ENCODE measurements around the gene AUTS2. TPM values are rescaled to one million over a fixed set of nuclear protein-coding genes. Genes with fewer than 3 reads are reported as not detected.

The AUTS2 gene
- total and polyA plus RNA-seq, 9 of the 15 experiments (the other 6 are each of a cell fraction or from before 2014, with no cell fraction given), result 0.58 TPM; not detected in 8

DNA sequence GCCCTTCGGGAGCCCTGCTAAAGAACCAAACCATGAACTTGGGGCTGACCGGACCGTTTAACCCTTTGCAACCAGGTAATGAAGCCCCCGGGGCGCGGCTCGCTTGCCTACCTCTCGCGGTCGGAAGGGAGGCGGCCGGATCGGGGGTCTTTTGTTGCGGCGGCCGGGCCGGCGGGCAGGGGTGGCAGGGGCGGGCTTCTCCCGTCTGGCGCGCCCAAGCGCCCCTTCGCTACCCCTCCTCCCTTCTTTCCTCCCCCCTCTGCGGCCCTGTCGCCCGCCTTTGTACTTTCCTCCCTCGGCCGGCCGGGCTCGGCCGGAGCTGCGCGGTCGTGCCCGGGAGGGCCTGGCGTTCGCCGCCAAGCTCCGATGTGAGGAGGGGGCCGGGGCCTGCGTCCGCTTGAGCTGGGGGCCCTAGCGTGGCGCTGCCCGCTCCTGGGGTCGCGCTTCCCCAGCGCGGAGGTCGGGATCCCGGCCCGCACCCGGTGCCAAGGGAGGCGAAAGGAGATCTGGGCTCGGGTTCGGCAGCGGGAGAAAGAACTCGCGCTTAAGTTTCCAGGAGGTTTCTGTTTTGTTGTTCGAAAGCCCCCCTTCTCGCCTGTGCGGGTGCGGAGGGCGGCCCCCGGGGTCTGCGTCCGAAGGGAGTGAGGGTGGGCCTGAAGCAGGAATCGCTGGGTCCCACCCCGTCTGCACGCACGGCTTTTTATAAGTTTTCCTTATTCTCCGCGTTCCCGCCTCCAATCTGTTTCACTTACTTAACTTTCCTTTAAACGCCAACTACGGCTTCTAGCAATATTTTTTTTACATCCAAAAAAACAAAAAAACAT, 1096.9 kb downstream of the AUTS2 start:
- Histone ChIP-seq H3K9ac (ENCODE audit: insufficient read depth in 1 of 2, low read depth in 2 of 2, low read length in 2 of 2) (no peak overlapping the region), H3K9me1 (ENCODE audit: control insufficient read depth, insufficient read depth, low read length) (no peaks in the 10 kb centered on the region), H3K4me3 (no peak overlapping the region), H3K27me3 (ENCODE audit: control insufficient read depth in 2 of 2, insufficient read depth in 2 of 2, low read length in 2 of 2) (peaks cover 4 to 5% of the 10 kb centered on the region in 2 experiments; a peak in 2 of 5 replicates), H3K4me1 (replicated peaks in 1 of 2; ENCODE audit: control insufficient read depth in 2 of 2, insufficient read depth in 2 of 2, low read length in 2 of 2) (peaks cover 0 to 6% of the 10 kb centered on the region in 2 experiments; a peak in 1 of 5 replicates), H3K79me2 (ENCODE audit: control insufficient read depth, insufficient read depth, low read length) (no peaks in the 10 kb centered on the region), H3K4me2 (ENCODE audit: insufficient read depth, low read length) (no peak overlapping the region), H2AFZ (ENCODE audit: low read depth, low read length) (no peak overlapping the region), H3K9me3 (replicated peaks; ENCODE audit: control insufficient read depth, insufficient read depth, low read depth, low read length) (no peaks in the 10 kb centered on the region), H3K27ac (ENCODE audit: extremely low read depth, low read depth, low read length) (no peak overlapping the region), H4K20me1 (replicated peaks; ENCODE audit: control insufficient read depth, insufficient read depth, low read length) (no peaks in the 10 kb centered on the region; the same call in 1 of the 2 replicates), H3K36me3 (ENCODE audit: control insufficient read depth, insufficient read depth, low read length) (no peaks in the 10 kb centered on the region)
- no TSS peak for BruUV-seq (replicated peaks)
- ChIA-PET POLR2A (no interaction called here), CTCF (ENCODE audit: low intra/inter-chr PET ratio) (no interaction called here)
- 38% methylated on average over 31 of the region's 77 CpGs for WGBS (ENCODE audit: insufficient coverage, low coverage, missing lambda C conversion rate)
- DNase-seq (ENCODE audit: extremely low read depth in 1 of 4, low spot score in 3 of 4), result no peak
- in situ Hi-C loops (cut with MboI), result no loop called here
- intact Hi-C loops (cut with micrococcal nuclease), result loop anchor here (5.0 to 10.0 kb wide), 2 partner anchors 113 to 500 kb away; no protein-coding TSS in a partner anchor
- no peak for TF ChIP-seq ZBTB7A (IDR thresholded peaks at IDR 0.05; ENCODE audit: borderline replicate concordance, control insufficient read depth, low read depth, low read length)
- TF ChIP-seq, protein P1, sequence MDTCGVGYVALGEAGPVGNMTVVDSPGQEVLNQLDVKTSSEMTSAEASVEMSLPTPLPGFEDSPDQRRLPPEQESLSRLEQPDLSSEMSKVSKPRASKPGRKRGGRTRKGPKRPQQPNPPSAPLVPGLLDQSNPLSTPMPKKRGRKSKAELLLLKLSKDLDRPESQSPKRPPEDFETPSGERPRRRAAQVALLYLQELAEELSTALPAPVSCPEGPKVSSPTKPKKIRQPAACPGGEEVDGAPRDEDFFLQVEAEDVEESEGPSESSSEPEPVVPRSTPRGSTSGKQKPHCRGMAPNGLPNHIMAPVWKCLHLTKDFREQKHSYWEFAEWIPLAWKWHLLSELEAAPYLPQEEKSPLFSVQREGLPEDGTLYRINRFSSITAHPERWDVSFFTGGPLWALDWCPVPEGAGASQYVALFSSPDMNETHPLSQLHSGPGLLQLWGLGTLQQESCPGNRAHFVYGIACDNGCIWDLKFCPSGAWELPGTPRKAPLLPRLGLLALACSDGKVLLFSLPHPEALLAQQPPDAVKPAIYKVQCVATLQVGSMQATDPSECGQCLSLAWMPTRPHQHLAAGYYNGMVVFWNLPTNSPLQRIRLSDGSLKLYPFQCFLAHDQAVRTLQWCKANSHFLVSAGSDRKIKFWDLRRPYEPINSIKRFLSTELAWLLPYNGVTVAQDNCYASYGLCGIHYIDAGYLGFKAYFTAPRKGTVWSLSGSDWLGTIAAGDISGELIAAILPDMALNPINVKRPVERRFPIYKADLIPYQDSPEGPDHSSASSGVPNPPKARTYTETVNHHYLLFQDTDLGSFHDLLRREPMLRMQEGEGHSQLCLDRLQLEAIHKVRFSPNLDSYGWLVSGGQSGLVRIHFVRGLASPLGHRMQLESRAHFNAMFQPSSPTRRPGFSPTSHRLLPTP (IDR thresholded peaks at IDR 0.05; ENCODE audit: borderline replicate concordance, extremely low read depth, insufficient read length), result no peak
- no peak for TF ChIP-seq TSC22D4 (tag; IDR thresholded peaks at IDR 0.05)
- TF ChIP-seq GATA2 (CRISPR knock-in tag; IDR thresholded peaks at IDR 0.05), result no peak
- no peak for TF ChIP-seq ZMIZ1 (IDR thresholded peaks at IDR 0.05; ENCODE audit: low read depth in 2 of 2, low read length in 2 of 2)
- no peak for ATAC-seq
- FAIRE-seq, result no peak
